Peyer's patch (tissue), 4 donors: ENCODE data around the gene MRPL49. TPM values are rescaled to one million over a fixed set of nuclear protein-coding genes. Genes with fewer than 3 reads are reported as not detected.

Experiments
- DNase-seq, 3 donors: peaks; one replicate each; pipeline ENCODE4 v3.0.0-alpha.2; 2017 to 2019
- H3K27ac ChIP-seq, 4 donors: fragments of 200-600 bp; sonication (generic); one replicate each; pipeline ENCODE4 v1.5.1; 2016 to 2019
- H3K27me3 ChIP-seq, 2 donors: fragments of 200-600 bp; sonication (generic); one replicate each; pipeline ENCODE4 v1.5.1; 2019
- H3K36me3 ChIP-seq, 3 donors: fragments of 200-600 bp; sonication (generic); one replicate each; pipeline ENCODE4 v1.5.1; 2016 to 2019
- H3K4me1 ChIP-seq, 4 donors: fragments of 200-600 bp; sonication (generic); one replicate each; pipeline ENCODE4 v1.5.1; 2016 to 2019
- H3K4me3 ChIP-seq, 4 donors: fragments of 200-600 bp; sonication (generic); 1 replicate in 3 of 4; 2 replicates in 1 of 4; pipeline ENCODE4 v1.5.1; 2016 to 2019; ENCODE audit warnings: mild to moderate bottlenecking in 1 of 4
- H3K9me3 ChIP-seq, 4 donors: fragments of 200-600 bp; sonication (generic); one replicate each; pipeline ENCODE4 v1.5.1; 2016 to 2019; ENCODE audit warnings: mild to moderate bottlenecking in 1 of 4
- CTCF ChIP-seq, 6 experiments: fragments of 450-650 bp in 4 of 6; fragments of 200-600 bp in 2 of 6; sonication (generic) in 1 of 6; IDR thresholded peaks; one replicate each; pipeline ENCODE4 v1.5.1; 2017 to 2019; ENCODE audit warnings: antibody characterized with exemption in 6 of 6, mild to moderate bottlenecking in 3 of 6, moderate library complexity in 1 of 6
- POLR2A ChIP-seq, 2 donors: fragments of 450-650 bp; IDR thresholded peaks; one replicate each; pipeline ENCODE4 v1.5.1; 2017; ENCODE audit warnings: antibody characterized with exemption in 2 of 2, mild to moderate bottlenecking in 2 of 2, moderate library complexity in 2 of 2
- total RNA-seq, 4 donors: library from RNA; depleted of rRNA; stranded (reverse); fragments of >200 nt; gene quantifications; one replicate each; pipeline ENCODE4 v1.1.0, GENCODE V29; 2016

The MRPL49 gene
- total RNA-seq, 4 donors from 2014 or later = 36.2 to 50.3 (median 45.7) TPM

GRCh38 chr11:65104628-65105027, 17.5 kb upstream of the MRPL49 start:
- Histone ChIP-seq H3K4me3 (no peak overlapping the region), H3K4me1 (no peaks in the 10 kb centered on the region), H3K36me3 (peaks cover 0 to 35% (median 0%) of the 10 kb centered on the region in 3 donors), H3K9me3 (no peaks in the 10 kb centered on the region), H3K27me3 (no peaks in the 10 kb centered on the region), H3K27ac (no peak overlapping the region)
- no peak for DNase-seq
- TF ChIP-seq CTCF (IDR thresholded peaks at IDR 0.05) (no peak), POLR2A (IDR thresholded peaks at IDR 0.05) (no peak)

- H3K9me3 ChIP-seq = no peaks in the 10 kb centered on the region
- TF ChIP-seq CTCF (IDR thresholded peaks at IDR 0.05) (no peak), POLR2A (IDR thresholded peaks at IDR 0.05) (no peak)
- H3K27me3 ChIP-seq = no peaks in the 10 kb centered on the region
- no peak overlapping the region for H3K4me3 ChIP-seq
- no peak overlapping the region for H3K27ac ChIP-seq
- peaks cover 0 to 17% (median 8%) of the 10 kb centered on the region in 4 donors for H3K4me1 ChIP-seq
- peaks cover 0 to 36% (median 0%) of the 10 kb centered on the region in 3 donors for H3K36me3 ChIP-seq
- no peak for DNase-seq
These were observed 15.0 kb upstream of the MRPL49 start for GRCh38 chr11:65107078-65107477.

- Histone ChIP-seq H3K4me3 (no peak overlapping the region), H3K27ac (no peak overlapping the region)
These were observed 14.2 kb upstream of the MRPL49 start for GRCh38 chr11:65107751-65108468.

GRCh38 chr11:65108469-65109123, 13.5 kb upstream of the MRPL49 start:
- H3K27me3 ChIP-seq = no peaks in the 10 kb centered on the region
- DNase-seq = no peak
- no peak overlapping the region for H3K27ac ChIP-seq
- TF ChIP-seq POLR2A (IDR thresholded peaks at IDR 0.05) = no peak
- no peak for TF ChIP-seq CTCF (IDR thresholded peaks at IDR 0.05)
- no peaks in the 10 kb centered on the region for H3K9me3 ChIP-seq
- H3K4me1 ChIP-seq = peaks cover 4 to 32% (median 20%) of the 10 kb centered on the region in 4 donors
- H3K36me3 ChIP-seq = peaks cover 0 to 36% (median 0%) of the 10 kb centered on the region in 3 donors
- H3K4me3 ChIP-seq = no peak overlapping the region

More at GRCh38 chr11:65107751-65108468, 14.2 kb upstream of the MRPL49 start:
- no peak for TF ChIP-seq POLR2A (IDR thresholded peaks at IDR 0.05)
- no peak for TF ChIP-seq CTCF (IDR thresholded peaks at IDR 0.05)
- peaks cover 0 to 25% (median 13%) of the 10 kb centered on the region in 4 donors for H3K4me1 ChIP-seq
- H3K9me3 ChIP-seq = no peaks in the 10 kb centered on the region
- no peak for DNase-seq
- H3K27me3 ChIP-seq = no peaks in the 10 kb centered on the region
- peaks cover 0 to 36% (median 0%) of the 10 kb centered on the region in 3 donors for H3K36me3 ChIP-seq

- no peaks in the 10 kb centered on the region for H3K9me3 ChIP-seq
- H3K27me3 ChIP-seq = no peaks in the 10 kb centered on the region
- peak overlapping the region in 2 of 4 donors; percentile 77 to 82 for H3K27ac ChIP-seq
- peaks cover 0 to 36% (median 0%) of the 10 kb centered on the region in 3 donors for H3K36me3 ChIP-seq
- no peak overlapping the region for H3K4me3 ChIP-seq
- TF ChIP-seq CTCF (IDR thresholded peaks at IDR 0.05) = no peak
- TF ChIP-seq POLR2A (IDR thresholded peaks at IDR 0.05) = no peak
- peaks cover 4 to 33% (median 20%) of the 10 kb centered on the region in 4 donors for H3K4me1 ChIP-seq
- DNase-seq = peak in 1 of 3 donors; percentile 48
These were observed 12.6 kb upstream of the MRPL49 start for GRCh38 chr11:65109231-65110198.
